ENCODE measurements around the gene LPIN2.

- no peak for TF ChIP-seq CTCF (conservative IDR thresholded peaks at IDR 0.05)
- TF ChIP-seq ZFX (IDR thresholded peaks at IDR 0.05): no peak
These were observed 47.1 kb downstream of the LPIN2 start for GRCh38 chr18:2965797-2966196.

All from C4-2B (cell line).